Measurements from ENCODE around the gene MAEA.

MAEA gene

GRCh38 chr4:1293531-1293941 is 3.8 kb downstream of the MAEA start:
- peaks cover 18 to 26% of the 10 kb centered on the region in 2 donors for H3K4me1 ChIP-seq (ENCODE audit: control insufficient read depth in 2 of 2, insufficient read depth in 2 of 2, low read length in 2 of 2)
- no peaks in the 10 kb centered on the region for H3K27me3 ChIP-seq (ENCODE audit: control insufficient read depth in 2 of 2, insufficient read depth in 2 of 2, low read length in 2 of 2)
- H3K27ac ChIP-seq (ENCODE audit: low read depth in 2 of 2, low read length in 2 of 2): no peak overlapping the region
- H3K36me3 ChIP-seq (ENCODE audit: control insufficient read depth in 2 of 2, insufficient read depth in 2 of 2, low read length in 2 of 2): peaks cover 13 to 21% of the 10 kb centered on the region in 2 donors
- no peak overlapping the region for H3K4me3 ChIP-seq (ENCODE audit: low read length in 2 of 2)
- H3K9ac ChIP-seq (ENCODE audit: low read depth in 1 of 2, low read length in 2 of 2): no peak overlapping the region
- H3K9me3 ChIP-seq (ENCODE audit: control insufficient read depth in 2 of 2, low read length in 2 of 2): no peaks in the 10 kb centered on the region

DNA sequence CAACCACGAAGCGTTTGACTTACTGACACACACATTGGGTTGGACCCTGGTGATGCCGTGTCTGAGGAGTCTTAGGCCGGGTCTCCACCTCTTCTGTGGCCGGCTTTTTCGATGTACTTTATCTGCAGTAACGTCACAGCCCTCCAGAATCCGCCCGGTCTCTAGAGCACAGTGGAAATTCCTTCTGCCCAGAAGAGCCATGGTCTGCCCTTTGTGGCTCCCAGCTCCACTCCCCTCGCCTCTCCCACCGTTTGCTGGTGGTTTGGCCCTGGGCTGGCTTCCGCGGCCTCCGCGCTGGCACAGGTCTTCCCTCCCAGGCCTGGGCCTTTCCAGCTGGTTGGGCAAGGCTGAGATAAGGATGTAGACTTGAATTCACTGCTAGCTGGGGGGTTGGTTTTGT is 4.3 kb downstream of the MAEA start:
- H3K27ac ChIP-seq (ENCODE audit: low read depth in 2 of 2, low read length in 2 of 2): no peak overlapping the region
- no peaks in the 10 kb centered on the region for H3K27me3 ChIP-seq (ENCODE audit: control insufficient read depth in 2 of 2, insufficient read depth in 2 of 2, low read length in 2 of 2)
- peaks cover 14 to 23% of the 10 kb centered on the region in 2 donors for H3K4me1 ChIP-seq (ENCODE audit: control insufficient read depth in 2 of 2, insufficient read depth in 2 of 2, low read length in 2 of 2)
- H3K9me3 ChIP-seq (ENCODE audit: control insufficient read depth in 2 of 2, low read length in 2 of 2): no peaks in the 10 kb centered on the region
- H3K36me3 ChIP-seq (ENCODE audit: control insufficient read depth in 2 of 2, insufficient read depth in 2 of 2, low read length in 2 of 2): peaks cover 16 to 24% of the 10 kb centered on the region in 2 donors
- no peak overlapping the region for H3K9ac ChIP-seq (ENCODE audit: low read depth in 1 of 2, low read length in 2 of 2)
- no peak overlapping the region for H3K4me3 ChIP-seq (ENCODE audit: low read length in 2 of 2)

DNA sequence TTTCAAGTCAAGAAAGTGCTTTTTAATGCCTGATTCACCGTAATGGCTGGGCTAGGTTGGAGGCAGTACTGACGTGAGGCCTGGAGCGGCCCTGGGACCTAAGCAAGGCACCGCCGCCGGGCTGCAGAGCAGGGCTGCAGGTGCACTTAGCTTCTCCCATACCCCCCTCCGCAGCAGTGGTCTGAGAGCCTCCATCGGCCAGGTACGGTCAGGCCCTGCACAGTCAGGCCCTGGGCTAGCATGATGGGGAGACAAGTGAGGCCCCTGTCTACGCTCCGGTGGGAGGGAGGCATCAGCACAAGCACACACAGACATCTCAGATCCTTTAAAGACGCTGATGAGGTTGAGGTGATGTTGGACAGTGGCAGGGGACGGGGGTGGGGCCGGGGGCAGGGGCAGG is 4.7 kb downstream of the MAEA start:
- no peak overlapping the region for H3K9ac ChIP-seq (ENCODE audit: low read depth in 1 of 2, low read length in 2 of 2)
- no peak overlapping the region for H3K27ac ChIP-seq (ENCODE audit: low read depth in 2 of 2, low read length in 2 of 2)
- H3K9me3 ChIP-seq (ENCODE audit: control insufficient read depth in 2 of 2, low read length in 2 of 2): no peaks in the 10 kb centered on the region
- H3K27me3 ChIP-seq (ENCODE audit: control insufficient read depth in 2 of 2, insufficient read depth in 2 of 2, low read length in 2 of 2): no peaks in the 10 kb centered on the region
- H3K4me1 ChIP-seq (ENCODE audit: control insufficient read depth in 2 of 2, insufficient read depth in 2 of 2, low read length in 2 of 2): peaks cover 11 to 21% of the 10 kb centered on the region in 2 donors
- no peak overlapping the region for H3K4me3 ChIP-seq (ENCODE audit: low read length in 2 of 2)
- peaks cover 20 to 29% of the 10 kb centered on the region in 2 donors for H3K36me3 ChIP-seq (ENCODE audit: control insufficient read depth in 2 of 2, insufficient read depth in 2 of 2, low read length in 2 of 2)

DNA sequence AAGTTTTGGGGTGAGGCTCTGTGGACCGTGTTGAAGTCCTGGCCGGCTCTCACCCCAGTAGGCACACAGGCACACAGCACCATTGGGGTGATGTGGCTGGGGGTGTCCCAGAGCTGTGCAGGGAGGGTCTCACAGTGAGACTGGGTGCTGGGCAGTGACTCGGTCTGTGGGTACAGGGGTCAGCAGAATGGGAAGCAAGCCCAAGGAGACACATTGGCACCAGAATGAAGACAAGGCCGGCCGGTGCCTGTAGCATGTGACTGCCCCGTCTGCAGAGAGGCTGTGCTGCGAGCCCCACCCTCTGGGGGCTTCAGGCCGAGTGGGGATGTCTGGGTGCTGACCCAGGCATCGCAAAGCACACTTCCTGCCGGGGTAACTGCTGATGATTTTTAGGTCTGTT is 5.2 kb downstream of the MAEA start:
- Histone ChIP-seq H3K4me1 (ENCODE audit: control insufficient read depth in 2 of 2, insufficient read depth in 2 of 2, low read length in 2 of 2) (peaks cover 11 to 21% of the 10 kb centered on the region in 2 donors), H3K9ac (ENCODE audit: low read depth in 1 of 2, low read length in 2 of 2) (no peak overlapping the region), H3K4me3 (ENCODE audit: low read length in 2 of 2) (no peak overlapping the region), H3K36me3 (ENCODE audit: control insufficient read depth in 2 of 2, insufficient read depth in 2 of 2, low read length in 2 of 2) (peaks cover 23 to 32% of the 10 kb centered on the region in 2 donors), H3K27me3 (ENCODE audit: control insufficient read depth in 2 of 2, insufficient read depth in 2 of 2, low read length in 2 of 2) (no peaks in the 10 kb centered on the region), H3K27ac (ENCODE audit: low read depth in 2 of 2, low read length in 2 of 2) (no peak overlapping the region), H3K9me3 (ENCODE audit: control insufficient read depth in 2 of 2, low read length in 2 of 2) (no peaks in the 10 kb centered on the region)

- Histone ChIP-seq H3K4me3 (ENCODE audit: low read length in 2 of 2) (no peak overlapping the region), H3K9me3 (ENCODE audit: control insufficient read depth in 2 of 2, low read length in 2 of 2) (no peaks in the 10 kb centered on the region), H3K27ac (ENCODE audit: low read depth in 2 of 2, low read length in 2 of 2) (no peak overlapping the region), H3K36me3 (ENCODE audit: control insufficient read depth in 2 of 2, insufficient read depth in 2 of 2, low read length in 2 of 2) (peaks cover 26 to 36% of the 10 kb centered on the region in 2 donors), H3K27me3 (ENCODE audit: control insufficient read depth in 2 of 2, insufficient read depth in 2 of 2, low read length in 2 of 2) (no peaks in the 10 kb centered on the region), H3K9ac (ENCODE audit: low read depth in 1 of 2, low read length in 2 of 2) (no peak overlapping the region), H3K4me1 (ENCODE audit: control insufficient read depth in 2 of 2, insufficient read depth in 2 of 2, low read length in 2 of 2) (peaks cover 11 to 20% of the 10 kb centered on the region in 2 donors)
Observed at GRCh38 chr4:1295405-1296055, 5.8 kb downstream of the MAEA start.

DNA sequence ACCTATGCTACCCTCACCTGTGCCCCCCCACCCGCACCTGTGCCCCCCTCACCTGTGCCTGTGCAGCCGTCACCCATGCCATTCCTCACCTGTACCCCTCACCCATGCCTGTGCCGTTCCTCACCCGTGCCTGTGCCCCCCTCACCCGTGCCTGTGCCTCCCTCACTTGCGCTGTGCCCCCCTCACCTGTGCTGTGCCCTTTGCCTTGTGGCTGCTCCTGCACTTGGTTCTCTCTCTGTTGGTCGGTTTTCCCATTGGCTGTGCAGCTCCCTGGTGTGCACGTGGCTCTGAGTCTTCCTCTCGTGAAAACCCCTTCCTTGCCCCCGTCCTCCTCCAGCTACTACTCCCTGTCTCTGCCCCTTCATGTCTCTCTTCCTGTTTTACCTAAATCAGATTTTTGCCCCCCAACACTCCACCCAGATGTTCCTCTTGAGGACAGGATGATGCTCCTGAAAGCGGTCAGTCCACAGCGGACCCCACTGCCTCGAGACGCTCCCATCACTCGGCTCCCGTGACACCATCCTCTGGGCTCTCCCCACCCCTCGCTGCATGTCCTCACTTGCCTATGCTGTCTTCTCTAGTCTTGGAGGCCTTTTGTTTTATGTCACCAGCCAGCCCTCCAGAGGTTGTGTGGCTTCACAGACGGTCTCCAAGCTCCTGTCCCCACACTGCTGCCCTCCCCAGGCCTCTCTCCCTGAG is 6.8 kb downstream of the MAEA start:
- H3K27ac ChIP-seq (ENCODE audit: low read depth in 2 of 2, low read length in 2 of 2): no peak overlapping the region
- H3K36me3 ChIP-seq (ENCODE audit: control insufficient read depth in 2 of 2, insufficient read depth in 2 of 2, low read length in 2 of 2): peaks cover 26 to 40% of the 10 kb centered on the region in 2 donors
- no peak overlapping the region for H3K9ac ChIP-seq (ENCODE audit: low read depth in 1 of 2, low read length in 2 of 2)
- no peak overlapping the region for H3K4me3 ChIP-seq (ENCODE audit: low read length in 2 of 2)
- H3K9me3 ChIP-seq (ENCODE audit: control insufficient read depth in 2 of 2, low read length in 2 of 2): no peaks in the 10 kb centered on the region
- H3K27me3 ChIP-seq (ENCODE audit: control insufficient read depth in 2 of 2, insufficient read depth in 2 of 2, low read length in 2 of 2): no peaks in the 10 kb centered on the region
- peaks cover 2 to 10% of the 10 kb centered on the region in 2 donors for H3K4me1 ChIP-seq (ENCODE audit: control insufficient read depth in 2 of 2, insufficient read depth in 2 of 2, low read length in 2 of 2)

DNA sequence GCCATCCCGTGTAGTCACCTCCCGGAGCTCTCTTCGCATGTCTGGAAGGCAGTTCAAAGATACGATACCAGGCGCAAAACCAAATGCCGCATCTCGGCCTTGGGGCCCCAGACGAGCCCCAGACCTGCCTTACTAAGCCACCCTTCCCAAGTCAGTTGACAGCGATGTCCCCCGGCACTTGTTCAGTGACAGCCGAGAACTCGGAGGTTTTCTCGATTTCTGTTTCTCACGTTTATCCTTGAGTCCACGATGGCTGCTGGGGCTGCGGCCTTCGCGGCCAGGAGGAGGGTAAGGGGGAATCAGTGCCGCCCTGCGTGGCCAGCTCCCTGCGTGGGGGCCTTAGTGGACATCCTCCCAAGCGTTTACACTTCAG is 7.3 kb downstream of the MAEA start:
- Histone ChIP-seq H3K4me3 (ENCODE audit: low read length in 2 of 2) (no peak overlapping the region), H3K27me3 (ENCODE audit: control insufficient read depth in 2 of 2, insufficient read depth in 2 of 2, low read length in 2 of 2) (no peaks in the 10 kb centered on the region), H3K27ac (ENCODE audit: low read depth in 2 of 2, low read length in 2 of 2) (no peak overlapping the region), H3K9ac (ENCODE audit: low read depth in 1 of 2, low read length in 2 of 2) (no peak overlapping the region), H3K9me3 (ENCODE audit: control insufficient read depth in 2 of 2, low read length in 2 of 2) (no peaks in the 10 kb centered on the region), H3K36me3 (ENCODE audit: control insufficient read depth in 2 of 2, insufficient read depth in 2 of 2, low read length in 2 of 2) (peaks cover 26 to 40% of the 10 kb centered on the region in 2 donors), H3K4me1 (ENCODE audit: control insufficient read depth in 2 of 2, insufficient read depth in 2 of 2, low read length in 2 of 2) (peaks cover 0 to 8% of the 10 kb centered on the region in 2 donors)

DNA sequence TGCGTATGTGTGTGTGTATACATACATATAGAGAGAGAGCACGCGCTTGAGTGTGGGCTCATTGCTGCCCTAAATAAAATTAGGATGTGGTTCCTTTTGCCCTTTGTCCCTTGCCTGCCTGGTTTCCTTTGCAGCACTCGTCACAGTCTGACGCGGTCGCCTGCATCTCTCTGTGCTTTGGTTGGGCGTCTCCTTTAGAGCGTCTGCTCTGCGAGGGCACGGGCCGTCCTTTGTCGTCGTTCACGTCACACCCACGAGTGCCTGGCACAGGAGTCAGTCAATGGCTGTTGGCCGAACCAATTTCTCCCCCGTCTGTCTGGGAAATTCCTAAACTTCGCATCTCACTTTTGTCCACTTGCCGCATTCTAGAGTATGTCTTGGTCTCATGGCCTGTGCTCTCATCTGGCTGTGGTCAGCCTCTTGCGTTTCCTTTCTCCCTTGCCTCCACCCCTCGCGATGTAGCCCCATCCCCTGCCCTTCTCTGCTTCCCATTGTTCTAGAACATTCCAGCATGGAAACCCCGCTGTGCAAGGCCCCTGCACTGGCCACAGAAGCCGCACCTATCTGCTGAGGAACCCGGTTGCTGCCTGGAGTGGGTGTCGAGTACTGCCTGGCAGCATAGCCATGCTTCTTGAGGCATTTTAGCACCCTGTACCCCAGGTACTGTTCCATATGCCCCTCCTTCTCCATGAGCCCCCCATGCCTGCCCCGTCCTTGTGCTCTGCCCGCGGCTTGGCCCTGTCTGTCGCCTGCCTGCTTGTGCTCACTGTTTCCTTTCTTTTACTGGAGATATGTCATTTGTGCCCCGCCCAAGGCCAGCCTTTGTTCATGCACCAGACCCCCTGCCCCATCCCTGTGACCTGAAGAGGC is 8.0 kb downstream of the MAEA start:
- Histone ChIP-seq H3K36me3 (ENCODE audit: control insufficient read depth in 2 of 2, insufficient read depth in 2 of 2, low read length in 2 of 2) (peaks cover 26 to 40% of the 10 kb centered on the region in 2 donors), H3K9me3 (ENCODE audit: control insufficient read depth in 2 of 2, low read length in 2 of 2) (no peaks in the 10 kb centered on the region), H3K9ac (ENCODE audit: low read depth in 1 of 2, low read length in 2 of 2) (no peak overlapping the region), H3K4me1 (ENCODE audit: control insufficient read depth in 2 of 2, insufficient read depth in 2 of 2, low read length in 2 of 2) (peaks cover 0 to 5% of the 10 kb centered on the region in 2 donors), H3K27me3 (ENCODE audit: control insufficient read depth in 2 of 2, insufficient read depth in 2 of 2, low read length in 2 of 2) (no peaks in the 10 kb centered on the region), H3K27ac (ENCODE audit: low read depth in 2 of 2, low read length in 2 of 2) (no peak overlapping the region), H3K4me3 (ENCODE audit: low read length in 2 of 2) (no peak overlapping the region)

DNA sequence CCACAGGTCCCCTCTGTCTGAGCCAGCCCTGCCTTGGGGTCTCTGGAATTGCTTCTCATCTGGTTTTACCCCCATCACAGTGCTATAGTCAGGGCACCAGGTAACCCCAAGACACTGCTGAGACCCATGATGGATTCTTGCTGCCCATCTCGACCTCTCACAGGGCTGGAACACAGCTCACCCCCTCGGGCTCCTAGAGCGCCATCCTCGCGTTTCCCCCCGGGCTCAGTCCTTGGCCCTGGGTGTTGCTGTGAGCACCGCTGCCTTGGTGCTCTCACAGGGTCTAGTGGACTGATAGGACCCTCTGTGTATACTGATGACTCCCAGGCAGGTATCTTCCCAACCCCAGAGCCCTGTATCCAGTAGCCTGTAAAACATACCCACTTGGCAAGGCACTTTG is 8.8 kb downstream of the MAEA start:
- Histone ChIP-seq H3K4me3 (ENCODE audit: low read length in 2 of 2) (no peak overlapping the region), H3K36me3 (ENCODE audit: control insufficient read depth in 2 of 2, insufficient read depth in 2 of 2, low read length in 2 of 2) (peaks cover 26 to 41% of the 10 kb centered on the region in 2 donors), H3K27me3 (ENCODE audit: control insufficient read depth in 2 of 2, insufficient read depth in 2 of 2, low read length in 2 of 2) (no peaks in the 10 kb centered on the region), H3K9ac (ENCODE audit: low read depth in 1 of 2, low read length in 2 of 2) (no peak overlapping the region), H3K4me1 (ENCODE audit: control insufficient read depth in 2 of 2, insufficient read depth in 2 of 2, low read length in 2 of 2) (peaks cover 0 to 5% of the 10 kb centered on the region in 2 donors), H3K27ac (ENCODE audit: low read depth in 2 of 2, low read length in 2 of 2) (no peak overlapping the region), H3K9me3 (ENCODE audit: control insufficient read depth in 2 of 2, low read length in 2 of 2) (no peaks in the 10 kb centered on the region)

Data from mucosa of rectum (tissue), 2 donors.